A549 (cell line): ENCODE measurements around the gene DNAAF5. TPM values are rescaled to one million over a fixed set of nuclear protein-coding genes. Genes with fewer than 3 reads are reported as not detected.

Experiments
- ATAC-seq, 2 experiments: fragments of 200-7000 bp in 1 of 2; fragments of >200 bp in 1 of 2; cut with Nextera tagmentation in 1 of 2; cut with Tn5 transposase in 1 of 2; 3 replicates each; pipeline versions ENCODE4 v1.8.0 to v1.9.1; 2018 to 2020; ENCODE audit warnings: mild to moderate bottlenecking in 1 of 2, moderate library complexity in 1 of 2
- CTCF ChIA-PET: fragments of 300-600 bp; sonication (Branson Sonifier 250); formaldehyde crosslinking; extraction: SDS; loops from one replicate; lab custom pipeline; 2021; ENCODE audit warnings: antibody characterized with exemption, inconsistent platforms; lab: Yijun Ruan, JAX
- POLR2A ChIA-PET: fragments of 350-600 bp; formaldehyde crosslinking; extraction: SDS; loops from one replicate; lab custom pipeline; 2021; ENCODE audit warnings: antibody characterized with exemption, inconsistent platforms; lab: Yijun Ruan, JAX
- DNase-seq, 2 experiments: peaks; one replicate each; pipeline versions ENCODE4 v3.0.0 to v3.0.0-alpha.2; 2011 to 2016; ENCODE audit warnings: low read depth in 1 of 2, low spot score in 1 of 2
- FAIRE-seq: peaks from 2 replicates; lab custom pipeline; 2011; peaks lifted over from hg19 to GRCh38; lab: Jason Lieb, UNC
- H3K27ac ChIP-seq, 2 experiments: fragments of >200 bp; sonication (Bioruptor Twin); formaldehyde crosslinking; 3 replicates each; pipeline ENCODE4 v1.5.1; 2016 to 2017
- H3K4me1 ChIP-seq: fragments of >200 bp; sonication (Bioruptor Twin); formaldehyde crosslinking; 3 replicates; pipeline ENCODE4 v1.6.1; 2016
- H3K4me2 ChIP-seq: fragments of >200 bp; sonication (Bioruptor Twin); formaldehyde crosslinking; 3 replicates; pipeline ENCODE4 v1.6.1; 2016
- H3K4me3 ChIP-seq: fragments of >200 bp; sonication (Bioruptor Twin); formaldehyde crosslinking; 3 replicates; pipeline ENCODE4 v1.5.1; 2016
- H3K9me3 ChIP-seq: fragments of >200 bp; sonication (Bioruptor Twin); formaldehyde crosslinking; 3 replicates; pipeline ENCODE4 v1.6.1; 2016
- CBX2 ChIP-seq: fragments of 200-600 bp; sonication (generic); IDR thresholded peaks from 2 replicates; pipeline ENCODE4 v1.6.1; 2016; ENCODE audit warnings: low read depth, mild to moderate bottlenecking, borderline replicate concordance
- CBX8 ChIP-seq: fragments of 200-600 bp; sonication (generic); IDR thresholded peaks from 2 replicates; pipeline ENCODE4 v1.6.1; 2016
- EHMT2 ChIP-seq: fragments of 200-600 bp; sonication (generic); IDR thresholded peaks from 2 replicates; pipeline ENCODE4 v1.6.1; 2016; ENCODE audit warnings: antibody characterized with exemption, low read depth, mild to moderate bottlenecking, moderate library complexity
- EP300 ChIP-seq, 2 experiments: fragments of >200 bp; sonication (Bioruptor Twin); formaldehyde crosslinking; IDR thresholded peaks; 2 replicates in 1 of 2; 3 replicates in 1 of 2; pipeline ENCODE4 v1.6.1; 2016 to 2017
- ESRRA ChIP-seq: fragments of 150-350 bp; IDR thresholded peaks from 2 replicates; pipeline ENCODE4 v1.6.1; 2014; ENCODE audit warnings: mild to moderate bottlenecking, low read length, borderline replicate concordance
- FOSB ChIP-seq: fragments of 250-450 bp; sonication (Bioruptor Pico); IDR thresholded peaks from 2 replicates; pipeline ENCODE4 v1.5.0; 2020; ENCODE audit warnings: mild to moderate bottlenecking, moderate library complexity
- FOSL2 ChIP-seq, 2 experiments: fragments of 450-650 bp in 1 of 2; fragments of >200 bp in 1 of 2; sonication (Bioruptor Twin) in 1 of 2; formaldehyde crosslinking; IDR thresholded peaks; 2 replicates each; pipeline versions ENCODE4 v1.5.0 to v1.6.1; 2016 to 2020; ENCODE audit warnings: mild to moderate bottlenecking in 1 of 2, moderate library complexity in 1 of 2
- KDM1A ChIP-seq: fragments of 200-600 bp; sonication (generic); IDR thresholded peaks from 2 replicates; pipeline ENCODE4 v1.6.1; 2016; ENCODE audit warnings: low read depth, mild to moderate bottlenecking
- MAZ ChIP-seq: fragments of 150-350 bp; IDR thresholded peaks from 2 replicates; pipeline ENCODE4 v1.6.1; 2014; ENCODE audit warnings: antibody characterized with exemption, low read depth, low read length, borderline replicate concordance
- NFE2L2 ChIP-seq: fragments of 150-350 bp; conservative IDR thresholded peaks from 2 replicates; pipeline ENCODE4 v1.6.1; 2014; ENCODE audit warnings: low read length
- POLR2AphosphoS2 ChIP-seq: conservative IDR thresholded peaks from 2 replicates; pipeline ENCODE4 v1.6.1; 2012; ENCODE audit warnings: low read length, improper control_type of control experiment, inconsistent platforms
- RAD21 ChIP-seq, 2 experiments: fragments of >200 bp in 1 of 2; sonication (Bioruptor Twin) in 1 of 2; formaldehyde crosslinking in 1 of 2; IDR thresholded peaks in 1 of 2; conservative IDR thresholded peaks in 1 of 2; 2 replicates in 1 of 2; 3 replicates in 1 of 2; pipeline ENCODE4 v1.6.1; 2012 to 2018; ENCODE audit warnings: inconsistent platforms in 1 of 2
- RCOR1 ChIP-seq: fragments of 150-350 bp; IDR thresholded peaks from 2 replicates; pipeline ENCODE4 v1.6.1; 2014; ENCODE audit warnings: antibody characterized with exemption, low read length, low read depth
- RFX5 ChIP-seq: fragments of 450-650 bp; IDR thresholded peaks from 2 replicates; pipeline ENCODE4 v1.7.1; 2014; ENCODE audit warnings: antibody characterized with exemption, mild to moderate bottlenecking, moderate library complexity
- RNF2 ChIP-seq: fragments of 200-600 bp; sonication (generic); IDR thresholded peaks from 2 replicates; pipeline ENCODE4 v1.6.1; 2016; ENCODE audit warnings: low read depth, mild to moderate bottlenecking, antibody characterized with exemption, moderate library complexity, borderline replicate concordance
- SREBF2 ChIP-seq: fragments of 450-650 bp; IDR thresholded peaks from 2 replicates; pipeline ENCODE4 v1.6.1; 2014; ENCODE audit warnings: mild to moderate bottlenecking, moderate library complexity
- ZFP36 ChIP-seq: fragments of 450-650 bp; IDR thresholded peaks from 2 replicates; pipeline ENCODE4 v1.6.1; 2014; ENCODE audit warnings: borderline replicate concordance; ENCODE audit not compliant: partially characterized antibody
- WGBS: methylation state at CpG from one replicate; pipeline ENCODE4 v1.1.6; 2017; ENCODE audit errors: missing lambda C conversion rate; 5-methylcytosine and 5-hydroxymethylcytosine counted together
- polyA plus RNA-seq, 4 experiments: library from polyadenylated mRNA; depleted of rRNA in 3 of 4; stranded (reverse); fragments of >200 nt; fragmentation: RNase III in 1 of 4; extraction: RNeasy Plus Mini Kit Qiagen cat#74134 plus additional on column Dnase treatment in 1 of 4; gene quantifications; 2 replicates in 3 of 4; 3 replicates in 1 of 4; pipeline ENCODE4 v1.2.3, GENCODE V29; 2011 to 2017
- TF ChIP-seq, protein P1 (sequence below): fragments of >200 bp; sonication (Bioruptor Twin); formaldehyde crosslinking; IDR thresholded peaks from 3 replicates; pipeline ENCODE4 v1.5.1; 2016
- TF ChIP-seq, protein P2 (sequence below): fragments of 250-450 bp; sonication (Bioruptor Pico); IDR thresholded peaks from 2 replicates; pipeline ENCODE4 v1.5.0; 2021; ENCODE audit warnings: mild to moderate bottlenecking, moderate library complexity, borderline replicate concordance
- TF ChIP-seq, protein P3 (sequence below): fragments of >200 bp; sonication (Bioruptor Twin); formaldehyde crosslinking; IDR thresholded peaks from 2 replicates; pipeline ENCODE4 v1.6.1; 2016
- TF ChIP-seq, protein P4 (sequence below): fragments of 200-600 bp; sonication (generic); IDR thresholded peaks from 2 replicates; pipeline ENCODE4 v1.6.1; 2016; ENCODE audit warnings: antibody characterized with exemption, mild to moderate bottlenecking, moderate library complexity

Gene DNAAF5
- polyA plus RNA-seq, 2 of the 4 experiments (the other 2 are of a cell fraction) = 27.8 to 34.7 TPM

DNA sequence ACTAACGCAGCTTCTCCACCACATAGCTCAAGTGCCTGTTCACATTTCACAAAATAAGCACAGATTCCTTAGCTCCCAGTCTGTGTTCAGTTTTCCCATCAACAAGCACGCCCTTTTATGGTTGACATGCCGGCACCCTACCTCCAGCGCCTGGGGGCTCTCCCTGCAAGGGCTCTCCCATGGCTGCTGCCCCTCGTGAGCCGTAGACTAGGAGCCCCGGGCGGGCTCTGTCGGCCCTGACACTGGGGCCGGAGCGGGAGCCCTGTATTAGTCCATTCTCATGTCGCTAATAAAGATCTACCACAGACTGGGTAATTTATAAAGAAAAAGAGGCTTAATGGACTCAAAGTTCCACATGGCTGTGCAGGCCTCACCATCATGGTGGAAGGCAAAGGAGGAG, 34.6 kb downstream of the DNAAF5 start:
- POLR2A ChIA-PET = no interaction called here
- WGBS = 94% methylated on average over 12 of the region's 12 CpGs
- H3K9me3 ChIP-seq = no peaks in the 10 kb centered on the region
- H3K4me3 ChIP-seq = no peak overlapping the region
- H3K4me1 ChIP-seq = no peaks in the 10 kb centered on the region
- CTCF ChIA-PET = interaction anchor here (0.6 to 1.4 kb wide), 3 partner anchors 13 to 258 kb away, joined by 3 to 5 read pairs (median 3); no protein-coding TSS in a partner anchor
- H3K4me2 ChIP-seq = no peak overlapping the region
- DNase-seq = no peak
- no peak for ATAC-seq
- FAIRE-seq = no peak
- no peak overlapping the region for H3K27ac ChIP-seq
- TF ChIP-seq FOSB (CRISPR knock-in tag) (no peak), EP300 (IDR thresholded peaks at IDR 0.05) (no peak), RNF2 (no peak), NFE2L2 (no peak), CBX8 (no peak), KDM1A (no peak), EHMT2 (no peak)
- TF ChIP-seq, protein P1, sequence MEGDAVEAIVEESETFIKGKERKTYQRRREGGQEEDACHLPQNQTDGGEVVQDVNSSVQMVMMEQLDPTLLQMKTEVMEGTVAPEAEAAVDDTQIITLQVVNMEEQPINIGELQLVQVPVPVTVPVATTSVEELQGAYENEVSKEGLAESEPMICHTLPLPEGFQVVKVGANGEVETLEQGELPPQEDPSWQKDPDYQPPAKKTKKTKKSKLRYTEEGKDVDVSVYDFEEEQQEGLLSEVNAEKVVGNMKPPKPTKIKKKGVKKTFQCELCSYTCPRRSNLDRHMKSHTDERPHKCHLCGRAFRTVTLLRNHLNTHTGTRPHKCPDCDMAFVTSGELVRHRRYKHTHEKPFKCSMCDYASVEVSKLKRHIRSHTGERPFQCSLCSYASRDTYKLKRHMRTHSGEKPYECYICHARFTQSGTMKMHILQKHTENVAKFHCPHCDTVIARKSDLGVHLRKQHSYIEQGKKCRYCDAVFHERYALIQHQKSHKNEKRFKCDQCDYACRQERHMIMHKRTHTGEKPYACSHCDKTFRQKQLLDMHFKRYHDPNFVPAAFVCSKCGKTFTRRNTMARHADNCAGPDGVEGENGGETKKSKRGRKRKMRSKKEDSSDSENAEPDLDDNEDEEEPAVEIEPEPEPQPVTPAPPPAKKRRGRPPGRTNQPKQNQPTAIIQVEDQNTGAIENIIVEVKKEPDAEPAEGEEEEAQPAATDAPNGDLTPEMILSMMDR = no peak
- TF ChIP-seq, protein P2, sequence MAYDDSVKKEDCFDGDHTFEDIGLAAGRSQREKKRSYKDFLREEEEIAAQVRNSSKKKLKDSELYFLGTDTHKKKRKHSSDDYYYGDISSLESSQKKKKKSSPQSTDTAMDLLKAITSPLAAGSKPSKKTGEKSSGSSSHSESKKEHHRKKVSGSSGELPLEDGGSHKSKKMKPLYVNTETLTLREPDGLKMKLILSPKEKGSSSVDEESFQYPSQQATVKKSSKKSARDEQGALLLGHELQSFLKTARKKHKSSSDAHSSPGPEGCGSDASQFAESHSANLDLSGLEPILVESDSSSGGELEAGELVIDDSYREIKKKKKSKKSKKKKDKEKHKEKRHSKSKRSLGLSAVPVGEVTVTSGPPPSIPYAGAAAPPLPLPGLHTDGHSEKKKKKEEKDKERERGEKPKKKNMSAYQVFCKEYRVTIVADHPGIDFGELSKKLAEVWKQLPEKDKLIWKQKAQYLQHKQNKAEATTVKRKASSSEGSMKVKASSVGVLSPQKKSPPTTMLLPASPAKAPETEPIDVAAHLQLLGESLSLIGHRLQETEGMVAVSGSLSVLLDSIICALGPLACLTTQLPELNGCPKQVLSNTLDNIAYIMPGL (CRISPR knock-in tag) = no peak
- TF ChIP-seq, protein P3, sequence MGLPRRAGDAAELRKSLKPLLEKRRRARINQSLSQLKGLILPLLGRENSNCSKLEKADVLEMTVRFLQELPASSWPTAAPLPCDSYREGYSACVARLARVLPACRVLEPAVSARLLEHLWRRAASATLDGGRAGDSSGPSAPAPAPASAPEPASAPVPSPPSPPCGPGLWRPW = no peak

DNA sequence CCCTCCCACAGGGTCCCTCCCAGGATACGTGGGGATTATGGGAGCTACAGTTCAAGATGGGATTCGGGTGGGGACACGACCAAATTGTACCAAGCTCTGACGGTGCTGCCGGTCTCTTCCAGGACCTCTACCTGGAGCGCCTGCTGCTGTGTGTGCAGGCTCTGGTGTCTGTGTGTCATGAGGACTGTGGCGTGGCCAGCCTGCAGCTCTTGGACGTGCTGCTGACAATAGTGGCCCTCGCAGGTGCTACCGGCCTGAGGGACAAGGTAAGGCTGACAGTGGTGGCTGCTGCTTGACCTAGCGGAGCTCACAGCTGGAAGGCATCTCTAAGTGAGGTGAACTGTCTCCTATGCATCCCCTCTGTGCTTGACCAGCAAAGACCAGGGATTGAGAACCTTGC, 35.1 kb downstream of the DNAAF5 start:
- ATAC-seq (no peak), DNase-seq (no peak), FAIRE-seq (no peak)
- Histone ChIP-seq H3K4me1 (no peaks in the 10 kb centered on the region), H3K27ac (no peak overlapping the region), H3K4me3 (no peak overlapping the region), H3K9me3 (no peaks in the 10 kb centered on the region), H3K4me2 (no peak overlapping the region)
- TF ChIP-seq CBX2 (no peak), POLR2AphosphoS2 (no peak), RNF2 (no peak)
- ChIA-PET CTCF (interaction anchor here (1.1 to 1.4 kb wide), 2 partner anchors 12 to 125 kb away, joined by 3 to 5 read pairs; no protein-coding TSS in a partner anchor), POLR2A (no interaction called here)
- WGBS = 97% methylated on average over 9 of the region's 11 CpGs

DNA sequence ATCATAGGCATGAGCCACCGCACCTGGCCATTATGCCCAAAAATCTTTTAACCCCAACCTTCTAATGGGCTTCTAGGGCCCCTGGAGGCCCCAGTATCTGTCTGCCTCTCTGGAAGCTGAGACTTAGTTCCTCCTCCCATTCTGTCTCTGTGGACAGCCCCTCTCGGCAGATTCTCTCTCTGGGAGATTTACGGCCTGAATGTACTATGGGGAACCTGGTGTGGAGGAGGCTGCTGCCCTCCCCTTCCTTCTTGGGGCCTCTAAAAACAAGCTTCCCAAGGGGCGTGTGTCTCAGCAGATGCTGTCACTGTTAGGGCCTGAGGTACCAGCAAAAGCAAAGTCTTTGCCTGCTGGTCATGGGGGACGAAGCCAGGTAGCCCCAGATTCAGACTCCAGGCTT, 36.4 kb downstream of the DNAAF5 start:
- H3K4me2 ChIP-seq = no peak overlapping the region
- POLR2A ChIA-PET = no interaction called here
- no peak overlapping the region for H3K27ac ChIP-seq
- ATAC-seq (no peak), DNase-seq (no peak), FAIRE-seq (no peak)
- no peaks in the 10 kb centered on the region for H3K9me3 ChIP-seq
- 93% methylated on average over 4 of the region's 5 CpGs for WGBS
- no peaks in the 10 kb centered on the region for H3K4me1 ChIP-seq
- no peak overlapping the region for H3K4me3 ChIP-seq
- CTCF ChIA-PET = interaction anchor here (1.1 to 3.0 kb wide), 4 partner anchors 11 to 441 kb away, joined by 4 to 19 read pairs (median 4); no protein-coding TSS in a partner anchor
- TF ChIP-seq EHMT2 (no peak), RCOR1 (no peak), ESRRA (no peak), SREBF2 (no peak), FOSL2 (IDR thresholded peaks at IDR 0.05) (no peak), FOSL2 (CRISPR knock-in tag; IDR thresholded peaks at IDR 0.05) (no peak), MAZ (no peak), RFX5 (no peak), ZFP36 (no peak), RNF2 (no peak), RAD21 (conservative IDR thresholded peaks at IDR 0.05 in 1 of 2, IDR thresholded peaks at IDR 0.05 in 1 of 2) (no peak)
- TF ChIP-seq, protein P4, sequence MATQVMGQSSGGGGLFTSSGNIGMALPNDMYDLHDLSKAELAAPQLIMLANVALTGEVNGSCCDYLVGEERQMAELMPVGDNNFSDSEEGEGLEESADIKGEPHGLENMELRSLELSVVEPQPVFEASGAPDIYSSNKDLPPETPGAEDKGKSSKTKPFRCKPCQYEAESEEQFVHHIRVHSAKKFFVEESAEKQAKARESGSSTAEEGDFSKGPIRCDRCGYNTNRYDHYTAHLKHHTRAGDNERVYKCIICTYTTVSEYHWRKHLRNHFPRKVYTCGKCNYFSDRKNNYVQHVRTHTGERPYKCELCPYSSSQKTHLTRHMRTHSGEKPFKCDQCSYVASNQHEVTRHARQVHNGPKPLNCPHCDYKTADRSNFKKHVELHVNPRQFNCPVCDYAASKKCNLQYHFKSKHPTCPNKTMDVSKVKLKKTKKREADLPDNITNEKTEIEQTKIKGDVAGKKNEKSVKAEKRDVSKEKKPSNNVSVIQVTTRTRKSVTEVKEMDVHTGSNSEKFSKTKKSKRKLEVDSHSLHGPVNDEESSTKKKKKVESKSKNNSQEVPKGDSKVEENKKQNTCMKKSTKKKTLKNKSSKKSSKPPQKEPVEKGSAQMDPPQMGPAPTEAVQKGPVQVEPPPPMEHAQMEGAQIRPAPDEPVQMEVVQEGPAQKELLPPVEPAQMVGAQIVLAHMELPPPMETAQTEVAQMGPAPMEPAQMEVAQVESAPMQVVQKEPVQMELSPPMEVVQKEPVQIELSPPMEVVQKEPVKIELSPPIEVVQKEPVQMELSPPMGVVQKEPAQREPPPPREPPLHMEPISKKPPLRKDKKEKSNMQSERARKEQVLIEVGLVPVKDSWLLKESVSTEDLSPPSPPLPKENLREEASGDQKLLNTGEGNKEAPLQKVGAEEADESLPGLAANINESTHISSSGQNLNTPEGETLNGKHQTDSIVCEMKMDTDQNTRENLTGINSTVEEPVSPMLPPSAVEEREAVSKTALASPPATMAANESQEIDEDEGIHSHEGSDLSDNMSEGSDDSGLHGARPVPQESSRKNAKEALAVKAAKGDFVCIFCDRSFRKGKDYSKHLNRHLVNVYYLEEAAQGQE = no peak
- TF ChIP-seq, protein P3 = no peak
- TF ChIP-seq, protein P1 = no peak
